DND-41 (cell line): ENCODE measurements around the gene PRPS1L1.

ENCODE experiments used
- ATAC-seq: fragments of 200-7000 bp; cut with Tn5 transposase; 3 replicates; pipeline ENCODE4 v1.9.1; 2021; ENCODE audit warnings: low read depth; ENCODE audit not compliant: insufficient read depth
- DNase-seq: peaks from one replicate; pipeline ENCODE4 v3.0.0-alpha.2; 2020
- H2AFZ ChIP-seq: 2 replicates; pipeline ENCODE4 v1.6.0; 2012; ENCODE audit warnings: low read depth, low read length
- H3K27ac ChIP-seq: 2 replicates; pipeline ENCODE4 v1.5.1; 2012; ENCODE audit warnings: low read length, inconsistent platforms
- H3K27me3 ChIP-seq: fragments of 200-600 bp; sonication (generic); 2 replicates; pipeline ENCODE4 v1.6.0; 2012; ENCODE audit warnings: low read length, mild to moderate bottlenecking, inconsistent platforms; ENCODE audit not compliant: insufficient read depth, poor library complexity
- H3K36me3 ChIP-seq: 2 replicates; pipeline ENCODE4 v1.5.1; 2012; ENCODE audit warnings: low read length, inconsistent platforms; ENCODE audit not compliant: insufficient read depth
- H3K4me1 ChIP-seq: 2 replicates; pipeline ENCODE4 v1.5.1; 2012; ENCODE audit warnings: mild to moderate bottlenecking, low read length; ENCODE audit not compliant: insufficient read depth
- H3K4me2 ChIP-seq: 2 replicates; pipeline ENCODE4 v1.6.0; 2012; ENCODE audit warnings: mild to moderate bottlenecking, moderate library complexity, low read length, inconsistent platforms; ENCODE audit not compliant: insufficient read depth
- H3K4me3 ChIP-seq, 2 experiments: fragments of 200-600 bp in 1 of 2; shearing (Covaris generic) in 1 of 2; 2 replicates each; pipeline ENCODE4 v1.5.1; 2012 to 2016; ENCODE audit warnings: inconsistent platforms in 2 of 2, low read length in 2 of 2, mild to moderate bottlenecking in 2 of 2, low read depth in 1 of 2, moderate library complexity in 1 of 2
- H3K79me2 ChIP-seq: 2 replicates; pipeline ENCODE4 v1.6.0; 2012; ENCODE audit warnings: low read length, inconsistent platforms; ENCODE audit not compliant: insufficient read depth
- H3K9ac ChIP-seq: 2 replicates; pipeline ENCODE4 v1.6.0; 2012; ENCODE audit warnings: low read depth, mild to moderate bottlenecking, inconsistent platforms, low read length, moderate library complexity
- H3K9me3 ChIP-seq: 2 replicates; pipeline ENCODE4 v1.5.1; 2012; ENCODE audit warnings: low read length, moderate library complexity, mild to moderate bottlenecking, inconsistent platforms; ENCODE audit not compliant: insufficient read depth, severe bottlenecking
- H4K20me1 ChIP-seq: 2 replicates; pipeline ENCODE4 v1.6.0; 2012; ENCODE audit warnings: low read length; ENCODE audit not compliant: insufficient read depth
- CTCF ChIP-seq: IDR thresholded peaks from 2 replicates; pipeline ENCODE4 v1.5.1; 2012; ENCODE audit warnings: borderline replicate concordance, low read length, moderate library complexity, mild to moderate bottlenecking; ENCODE audit not compliant: poor library complexity, severe bottlenecking; ENCODE audit errors: extremely low read depth
- EZH2 ChIP-seq: IDR thresholded peaks from 3 replicates; pipeline ENCODE4 v1.6.1; 2012; ENCODE audit warnings: borderline replicate concordance, low read depth, mild to moderate bottlenecking, moderate library complexity, low read length, inconsistent platforms; ENCODE audit not compliant: severe bottlenecking

PRPS1L1 gene

GRCh38 chr7:18037609-18038008, 10.0 kb upstream of the PRPS1L1 start:
- H3K27me3 ChIP-seq, result peaks cover under 1% of the 10 kb centered on the region
- H3K4me3 ChIP-seq, result no peak overlapping the region
- no peak for TF ChIP-seq CTCF
- TF ChIP-seq EZH2, result no peak
- H3K4me2 ChIP-seq, result no peak overlapping the region
- H3K79me2 ChIP-seq, result no peaks in the 10 kb centered on the region
- H3K36me3 ChIP-seq, result no peaks in the 10 kb centered on the region
- H3K4me1 ChIP-seq, result no peaks in the 10 kb centered on the region
- H2AFZ ChIP-seq, result no peak overlapping the region
- DNase-seq, result no peak
- H3K27ac ChIP-seq, result no peak overlapping the region
- no peak overlapping the region for H3K9ac ChIP-seq
- no peaks in the 10 kb centered on the region for H4K20me1 ChIP-seq
- ATAC-seq, result no peak
- no peaks in the 10 kb centered on the region for H3K9me3 ChIP-seq

- Histone ChIP-seq H3K4me3 (no peak overlapping the region), H2AFZ (no peak overlapping the region), H3K4me2 (no peak overlapping the region), H4K20me1 (no peaks in the 10 kb centered on the region), H3K9me3 (no peaks in the 10 kb centered on the region), H3K4me1 (no peaks in the 10 kb centered on the region), H3K9ac (no peak overlapping the region), H3K27me3 (peaks cover 3% of the 10 kb centered on the region), H3K27ac (no peak overlapping the region), H3K79me2 (no peaks in the 10 kb centered on the region), H3K36me3 (no peaks in the 10 kb centered on the region)
- DNase-seq (no peak), ATAC-seq (no peak)
- TF ChIP-seq EZH2, result no peak
- TF ChIP-seq CTCF, result no peak
Observed at GRCh38 chr7:18036783-18037182, 9.1 kb upstream of the PRPS1L1 start.

- Histone ChIP-seq H3K4me3 (no peak overlapping the region), H3K4me2 (no peak overlapping the region), H3K9me3 (no peaks in the 10 kb centered on the region), H3K9ac (no peak overlapping the region), H3K36me3 (no peaks in the 10 kb centered on the region), H3K4me1 (no peaks in the 10 kb centered on the region), H4K20me1 (no peaks in the 10 kb centered on the region), H3K27ac (no peak overlapping the region), H2AFZ (no peak overlapping the region), H3K79me2 (no peaks in the 10 kb centered on the region), H3K27me3 (peaks cover 3% of the 10 kb centered on the region)
- no peak for TF ChIP-seq EZH2
- DNase-seq (no peak), ATAC-seq (no peak)
Observed at GRCh38 chr7:18030758-18031157, 3.1 kb upstream of the PRPS1L1 start.

GRCh38 chr7:18020138-18020715, 7.4 kb downstream of the PRPS1L1 start:
- Histone ChIP-seq H3K4me3 (no peak overlapping the region), H3K4me1 (no peaks in the 10 kb centered on the region), H3K9me3 (no peaks in the 10 kb centered on the region), H2AFZ (no peak overlapping the region), H3K9ac (no peak overlapping the region), H3K79me2 (no peaks in the 10 kb centered on the region), H3K27me3 (no peaks in the 10 kb centered on the region), H3K27ac (no peak overlapping the region), H3K36me3 (no peaks in the 10 kb centered on the region), H4K20me1 (no peaks in the 10 kb centered on the region), H3K4me2 (no peak overlapping the region)
- no peak for TF ChIP-seq EZH2
- no peak for TF ChIP-seq CTCF
- ATAC-seq (no peak), DNase-seq (no peak)
